T-helper 17 cell (primary cell): ENCODE results near the gene EIF5A. TPM values are rescaled to one million over a fixed set of nuclear protein-coding genes. Genes with fewer than 3 reads are reported as not detected.

Source experiments
- ATAC-seq: fragments of 150-1000 bp; cut with Tn5 transposase; 2 replicates; pipeline ENCODE4 v1.10.0; 2021; ENCODE audit warnings: mild to moderate bottlenecking, moderate library complexity
- DNase-seq, 3 donors: peaks; one replicate each; pipeline versions ENCODE4 v3.0.0 to v3.0.0-alpha.2; 2020 to 2021
- H3K9me3 ChIP-seq: one replicate; pipeline ENCODE4 v1.7.0; 2013; ENCODE audit warnings: low read length, mild to moderate bottlenecking; ENCODE audit not compliant: control insufficient read depth, poor library complexity, severe bottlenecking
- H3K27ac Mint-ChIP-seq: one replicate; pipeline ENCODE4 v1.8.0; 2022; ENCODE audit warnings: mild to moderate bottlenecking, moderate library complexity, mixed read lengths
- H3K27me3 Mint-ChIP-seq: one replicate; pipeline ENCODE4 v1.8.0; 2022; ENCODE audit warnings: mixed read lengths
- H3K36me3 Mint-ChIP-seq: one replicate; pipeline ENCODE4 v1.8.0; 2022; ENCODE audit warnings: low read depth, mixed read lengths
- H3K4me1 Mint-ChIP-seq: one replicate; pipeline ENCODE4 v1.8.0; 2022; ENCODE audit warnings: mild to moderate bottlenecking, mixed read lengths
- H3K4me3 Mint-ChIP-seq: one replicate; pipeline ENCODE4 v1.8.0; 2022; ENCODE audit warnings: mild to moderate bottlenecking, moderate library complexity, mixed read lengths
- total RNA-seq, 4 donors: library from RNA in 2 of 4; stranded (reverse) in 2 of 4; gene quantifications; one replicate each; pipeline ENCODE4 v1.2.3 and lab custom pipeline; 2022 to 2026

EIF5A gene
- total RNA-seq, 2 donors from 2014 or later: 496 to 601 TPM

DNA sequence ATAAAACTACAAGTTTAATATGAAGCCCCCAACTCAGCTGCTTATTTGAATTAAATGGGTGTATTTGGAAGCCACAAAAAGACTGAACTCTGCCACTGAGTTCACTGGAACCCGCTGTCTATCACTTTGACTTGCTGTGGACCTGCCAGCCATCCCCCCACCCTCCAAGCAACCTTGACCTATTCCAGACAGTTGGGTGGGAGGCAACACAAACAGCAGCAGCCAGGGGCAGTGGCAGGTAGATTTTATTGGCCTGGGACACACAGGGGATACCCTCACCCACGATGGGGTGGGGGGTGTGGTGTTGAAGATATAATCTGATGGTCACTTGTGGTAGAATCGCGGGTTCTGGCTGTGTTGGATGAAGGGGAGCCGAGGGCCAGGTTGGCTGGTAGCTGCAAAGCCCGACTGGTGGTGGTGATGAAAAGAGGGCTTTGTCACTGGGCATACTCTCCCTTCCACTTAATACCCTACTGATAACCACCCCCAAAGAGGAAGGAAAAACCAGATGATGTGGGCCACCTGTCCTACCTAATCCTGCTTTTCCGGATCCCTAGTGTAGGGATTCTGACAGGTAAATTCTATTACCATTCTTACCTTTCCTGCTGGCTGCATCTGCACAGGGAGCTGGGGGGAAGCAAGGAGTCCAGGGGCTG is 5.1 kb downstream of the EIF5A start:
- DNase-seq (no peak), ATAC-seq (no peak)
- Mint-ChIP-seq H3K27ac (peak overlapping the region; percentile 97), H3K27me3 (no peaks in the 10 kb centered on the region), H3K36me3 (peaks cover 19% of the 10 kb centered on the region), H3K4me3 (peak overlapping the region; percentile 80), H3K4me1 (peaks cover 54% of the 10 kb centered on the region)
- no peaks in the 10 kb centered on the region for H3K9me3 ChIP-seq

- DNase-seq (no peak), ATAC-seq (no peak)
- Mint-ChIP-seq H3K4me1 (peaks cover 53% of the 10 kb centered on the region), H3K4me3 (peak overlapping the region; percentile 80), H3K36me3 (peaks cover 21% of the 10 kb centered on the region), H3K27ac (peak overlapping the region; percentile 97), H3K27me3 (no peaks in the 10 kb centered on the region)
- no peaks in the 10 kb centered on the region for H3K9me3 ChIP-seq
Observed at GRCh38 chr17:7313088-7313889, 5.9 kb downstream of the EIF5A start.

DNA sequence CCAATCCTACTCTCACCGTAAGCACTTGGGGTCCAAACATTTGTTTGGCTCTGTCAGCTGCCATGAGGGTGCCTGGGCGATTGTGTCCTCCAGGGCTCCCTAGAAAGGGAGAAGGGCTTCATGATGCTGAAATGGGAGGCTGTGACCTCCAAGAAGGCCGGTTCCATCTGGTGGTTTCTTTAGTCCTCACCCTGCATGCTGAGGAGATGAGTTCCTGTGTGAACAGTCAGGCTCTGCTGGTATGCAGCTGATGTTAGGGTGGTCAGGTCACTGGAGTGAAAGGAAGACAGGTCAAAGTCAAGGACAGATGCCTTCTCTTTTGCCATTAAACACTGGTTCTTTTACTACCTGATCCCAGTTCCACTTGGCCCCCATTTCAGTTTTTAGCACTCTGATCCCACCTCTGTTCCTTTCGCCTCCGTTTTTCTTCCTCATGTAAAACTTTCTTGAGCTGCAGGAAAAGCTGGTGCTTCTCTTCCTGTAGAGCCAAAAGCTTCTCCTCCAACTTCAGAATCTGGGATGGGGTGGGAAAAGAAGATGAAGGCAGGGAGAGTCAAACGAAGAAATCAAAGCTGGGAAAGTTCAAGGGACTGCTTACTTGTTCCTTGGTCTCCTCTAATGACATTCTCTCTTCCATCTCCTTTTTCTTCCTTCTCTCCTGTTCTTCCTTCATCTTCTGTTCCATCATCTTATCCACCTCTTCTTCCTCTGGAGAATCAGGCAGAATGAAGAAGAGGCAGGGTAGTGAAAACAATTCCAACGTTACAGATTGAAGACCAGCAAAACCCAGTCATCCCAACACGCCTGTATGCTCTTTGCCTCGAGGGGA is 6.7 kb downstream of the EIF5A start:
- no peak for ATAC-seq
- H3K4me1 Mint-ChIP-seq: peaks cover 54% of the 10 kb centered on the region
- peak overlapping the region; percentile 97 for H3K27ac Mint-ChIP-seq
- H3K4me3 Mint-ChIP-seq: peak overlapping the region; percentile 97
- no peak for DNase-seq
- H3K27me3 Mint-ChIP-seq: no peaks in the 10 kb centered on the region
- H3K9me3 ChIP-seq: no peaks in the 10 kb centered on the region
- H3K36me3 Mint-ChIP-seq: peaks cover 18% of the 10 kb centered on the region

- H3K9me3 ChIP-seq: no peaks in the 10 kb centered on the region
- DNase-seq (peak; percentile 86 to 95 (median 89)), ATAC-seq (peak; percentile 83)
- Mint-ChIP-seq H3K27me3 (no peaks in the 10 kb centered on the region), H3K4me1 (peaks cover 45% of the 10 kb centered on the region), H3K4me3 (peak within 1 kb of the TSS; percentile 97), H3K27ac (peak within 1 kb of the TSS; percentile 97), H3K36me3 (peaks cover 16% of the 10 kb centered on the region)
Observed at GRCh38 chr17:7314719-7315569, 7.5 kb downstream of the EIF5A start, which contains the start of gene GPS2. Gene GPS2, minus strand, starts transcription at chr17:7315360. Its CDS starts 308 bp downstream, at chr17:7315052.

- Mint-ChIP-seq H3K4me3 (peak overlapping the region; percentile 97), H3K4me1 (peaks cover 38% of the 10 kb centered on the region), H3K27me3 (no peaks in the 10 kb centered on the region), H3K36me3 (peaks cover 8% of the 10 kb centered on the region), H3K27ac (peak overlapping the region; percentile 97)
- ATAC-seq (no peak), DNase-seq (no peak)
- no peaks in the 10 kb centered on the region for H3K9me3 ChIP-seq
Observed at GRCh38 chr17:7315570-7316235, 8.3 kb downstream of the EIF5A start.

GRCh38 chr17:7317161-7317803 is 9.9 kb downstream of the EIF5A start:
- Mint-ChIP-seq H3K36me3 (peaks cover 5% of the 10 kb centered on the region), H3K27me3 (no peaks in the 10 kb centered on the region), H3K4me1 (peaks cover 29% of the 10 kb centered on the region), H3K4me3 (peak overlapping the region; percentile 57), H3K27ac (no peak overlapping the region)
- H3K9me3 ChIP-seq: no peaks in the 10 kb centered on the region
- DNase-seq (no peak), ATAC-seq (no peak)

DNA sequence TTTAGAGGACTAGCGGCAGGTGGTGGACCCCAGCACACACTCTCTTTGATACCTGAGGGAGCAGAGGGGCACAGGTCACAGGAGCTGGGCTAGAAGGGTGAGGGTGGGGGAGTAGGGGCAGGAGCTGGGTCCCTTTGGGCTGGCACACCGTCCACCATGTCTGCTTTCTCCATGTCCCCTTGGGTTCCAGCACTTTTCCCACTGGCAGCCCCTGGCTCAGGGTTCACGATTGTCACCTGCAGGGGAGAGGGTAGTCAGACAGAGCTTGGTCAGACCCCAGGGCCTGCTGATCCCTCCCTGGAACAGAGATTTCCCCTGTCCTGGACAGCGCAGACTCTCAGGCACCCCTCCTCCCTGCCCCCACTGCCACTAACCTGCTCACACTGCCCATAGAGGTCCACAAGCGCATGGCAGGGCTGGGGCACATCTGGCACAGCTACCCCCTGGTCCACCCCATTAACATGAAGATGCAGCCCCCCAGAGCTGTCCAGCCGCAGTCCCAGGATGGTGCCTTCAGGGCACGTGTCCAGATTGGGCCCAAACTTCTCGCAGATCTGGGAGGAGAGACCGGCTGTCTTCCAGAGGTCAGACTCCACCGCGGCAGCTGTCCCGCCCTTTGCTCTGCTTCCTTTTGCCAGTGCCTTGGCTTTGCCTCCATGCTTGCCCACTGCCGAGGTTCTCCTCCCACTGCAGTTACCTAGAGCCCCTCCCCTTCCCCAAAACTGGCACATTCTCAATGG is 10.9 kb downstream of the EIF5A start:
- no peaks in the 10 kb centered on the region for H3K9me3 ChIP-seq
- DNase-seq (no peak), ATAC-seq (no peak)
- H3K27ac Mint-ChIP-seq: no peak overlapping the region
- peaks cover 5% of the 10 kb centered on the region for H3K36me3 Mint-ChIP-seq
- no peak overlapping the region for H3K4me3 Mint-ChIP-seq
- H3K27me3 Mint-ChIP-seq: no peaks in the 10 kb centered on the region
- H3K4me1 Mint-ChIP-seq: peaks cover 24% of the 10 kb centered on the region

GRCh38 chr17:7321466-7321865 is 14.0 kb downstream of the EIF5A start:
- H3K4me1 Mint-ChIP-seq: peaks cover 12% of the 10 kb centered on the region
- DNase-seq (no peak), ATAC-seq (no peak)
- H3K4me3 Mint-ChIP-seq: no peak overlapping the region
- no peaks in the 10 kb centered on the region for H3K27me3 Mint-ChIP-seq
- peak overlapping the region; percentile 41 for H3K27ac Mint-ChIP-seq
- H3K36me3 Mint-ChIP-seq: peaks cover 7% of the 10 kb centered on the region
- no peaks in the 10 kb centered on the region for H3K9me3 ChIP-seq

DNA sequence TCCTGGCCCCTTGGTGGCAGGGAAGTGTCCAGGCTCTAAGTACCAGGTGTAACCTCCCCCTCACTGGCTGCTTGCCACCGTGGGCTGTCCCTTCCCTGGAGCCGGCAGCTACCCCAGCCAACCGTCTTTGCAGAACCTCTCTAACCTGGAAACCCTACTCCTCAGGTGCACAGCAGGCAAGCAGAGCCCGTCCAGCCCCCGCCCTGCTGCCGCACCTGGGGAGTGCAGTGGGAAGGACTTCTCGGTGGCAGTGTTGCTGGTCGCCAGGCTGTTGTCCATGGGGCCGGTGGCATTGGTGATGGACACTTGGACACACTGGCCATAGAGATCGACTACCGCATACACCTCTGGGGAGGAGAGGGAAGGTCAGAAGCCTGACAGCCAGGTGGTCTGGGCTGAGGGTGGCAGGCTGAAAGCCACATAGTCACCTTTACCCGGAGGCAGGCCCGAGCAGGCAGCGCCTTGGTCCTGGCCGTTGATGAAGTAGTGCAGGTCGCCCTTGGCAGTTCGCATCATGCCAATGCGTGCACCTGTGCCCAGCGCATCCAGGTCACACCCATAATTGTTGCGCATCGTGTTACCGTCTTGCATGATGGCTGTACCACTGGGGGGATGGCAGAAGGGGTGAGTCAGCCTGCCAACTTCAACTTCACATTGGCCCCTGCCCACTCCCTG is 15.2 kb downstream of the EIF5A start:
- H3K4me3 Mint-ChIP-seq: no peak overlapping the region
- DNase-seq (no peak), ATAC-seq (no peak)
- H3K4me1 Mint-ChIP-seq: peaks cover 11% of the 10 kb centered on the region
- H3K36me3 Mint-ChIP-seq: peaks cover 7% of the 10 kb centered on the region
- H3K27ac Mint-ChIP-seq: no peak overlapping the region
- no peaks in the 10 kb centered on the region for H3K9me3 ChIP-seq
- no peaks in the 10 kb centered on the region for H3K27me3 Mint-ChIP-seq

DNA sequence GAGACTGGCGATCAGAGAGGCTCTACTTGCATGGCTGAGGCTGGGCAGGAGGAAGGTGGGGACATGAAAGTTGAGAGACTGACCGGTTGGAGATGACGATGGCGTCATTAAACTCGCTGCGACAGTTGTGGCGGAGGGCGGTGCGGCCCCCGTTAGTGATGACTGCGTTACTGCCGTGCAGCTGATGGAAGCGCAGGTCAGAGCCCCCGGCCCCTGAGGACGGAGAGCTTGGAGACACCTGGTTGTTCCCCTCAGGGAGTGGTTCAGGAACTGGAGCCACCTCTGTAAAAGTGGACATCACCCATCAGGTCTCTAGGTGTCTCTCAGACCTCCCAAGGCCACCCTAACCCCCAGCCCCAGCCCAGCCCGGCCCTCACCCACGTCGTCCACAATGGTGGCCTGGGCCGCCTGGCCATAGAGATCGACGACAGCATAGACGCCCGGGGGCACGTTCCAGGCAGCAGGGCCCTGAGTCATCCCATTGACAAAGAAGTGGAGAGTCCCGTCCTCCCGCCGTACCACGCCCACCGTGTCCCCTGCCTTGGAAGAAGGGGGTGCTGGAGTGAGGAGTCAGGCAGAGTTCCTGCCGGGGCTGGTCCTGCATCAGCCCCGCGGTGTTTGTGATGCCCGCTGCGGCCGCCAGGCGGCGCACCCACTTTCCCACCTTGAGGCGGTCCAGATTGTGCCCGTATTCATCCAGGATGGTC is 16.5 kb downstream of the EIF5A start:
- peak overlapping the region; percentile 41 for H3K4me3 Mint-ChIP-seq
- H3K27me3 Mint-ChIP-seq: no peaks in the 10 kb centered on the region
- H3K27ac Mint-ChIP-seq: no peak overlapping the region
- peaks cover 21% of the 10 kb centered on the region for H3K4me1 Mint-ChIP-seq
- peak; percentile 55 to 73 (median 57) for DNase-seq
- peaks cover 5% of the 10 kb centered on the region for H3K36me3 Mint-ChIP-seq
- H3K9me3 ChIP-seq: no peaks in the 10 kb centered on the region
- peak; percentile 57 for ATAC-seq
